ENCODE measurements around the gene ID2. TPM values are rescaled to one million over a fixed set of nuclear protein-coding genes. Genes with fewer than 3 reads are reported as not detected.
A peak's percentile ranks its signal among the peaks of the same experiment; 100 is the strongest.

The ID2 gene
- total RNA-seq, 4 donors from 2014 or later = 329 to 437 (median 382) TPM

DNA sequence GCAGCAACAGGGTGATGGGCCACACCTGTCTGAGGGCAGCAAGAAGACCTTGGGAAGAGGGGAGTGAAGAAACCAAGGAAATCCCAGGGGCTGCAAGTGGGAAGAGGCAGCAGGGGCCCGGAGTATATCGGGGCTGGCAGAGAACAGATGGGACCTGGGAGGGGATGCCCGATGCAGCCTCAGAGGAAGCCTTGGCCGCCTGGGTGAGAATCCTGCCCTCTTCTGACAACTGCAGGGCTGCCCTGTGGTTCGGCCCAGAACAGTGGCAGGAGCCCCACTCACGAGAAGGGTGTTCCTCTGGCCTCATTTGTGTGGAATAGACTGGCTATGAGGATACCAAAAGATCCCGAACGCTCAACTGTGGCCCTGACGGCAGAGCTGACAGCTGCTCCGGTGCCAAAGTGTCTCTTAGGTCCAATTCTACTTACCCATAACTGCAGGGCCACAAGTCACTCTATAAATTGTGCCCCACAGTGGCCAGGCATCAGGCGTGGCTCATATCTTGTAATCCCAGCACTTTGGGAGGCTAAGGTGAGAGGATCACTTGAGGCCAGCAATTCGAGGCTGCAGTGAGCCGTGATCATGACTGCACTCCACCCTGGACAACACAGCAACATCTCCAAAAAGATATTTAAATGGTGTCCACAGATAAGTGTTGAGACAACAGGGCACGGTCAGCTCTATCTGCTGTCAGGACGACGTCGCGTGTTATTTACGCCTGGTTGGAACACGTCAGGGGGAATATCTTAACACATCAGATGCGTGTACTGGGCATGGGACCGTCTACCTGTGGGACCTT is 23.6 kb upstream of the ID2 start:
- intact Hi-C loops (cut with DNase I; ENCODE audit: low total_unique reads) = no loop called here
- Histone ChIP-seq H3K4me3 (no peak overlapping the region), H3K4me1 (peaks cover 0 to 10% (median 8%) of the 10 kb centered on the region in 4 donors), H3K27me3 (no peaks in the 10 kb centered on the region), H3K36me3 (no peaks in the 10 kb centered on the region), H3K27ac (no peak overlapping the region), H3K9me3 (no peaks in the 10 kb centered on the region)
- in situ Hi-C loops (cut with MboI; ENCODE audit: low pct_ligation_motif_present in 1 of 4, low pct_unique_long_range_greater_than_20kb in 1 of 4, low sequenced_read_pairs in 3 of 4) = no loop called here
- TF ChIP-seq POLR2A (IDR thresholded peaks at IDR 0.05) = no peak
- no peak for TF ChIP-seq EP300 (IDR thresholded peaks at IDR 0.05; ENCODE audit: low read depth)
- TF ChIP-seq POLR2AphosphoS5 (IDR thresholded peaks at IDR 0.05) = no peak
- TF ChIP-seq CTCF (IDR thresholded peaks at IDR 0.05) = no peak
- DNase-seq = no peak
- WGBS, 2 donors (ENCODE audit: low coverage in 1 of 2) = 86 to 94% methylated on average over 9 to 22 of the region's 22 CpGs

GRCh38 chr2:8659092-8659734 is 22.6 kb upstream of the ID2 start:
- Histone ChIP-seq H3K27me3 (no peaks in the 10 kb centered on the region), H3K27ac (no peak overlapping the region), H3K4me1 (peaks cover 0 to 10% (median 8%) of the 10 kb centered on the region in 4 donors), H3K4me3 (no peak overlapping the region), H3K36me3 (no peaks in the 10 kb centered on the region), H3K9me3 (no peaks in the 10 kb centered on the region)
- intact Hi-C loops (cut with DNase I; ENCODE audit: low total_unique reads) (no loop called here), in situ Hi-C loops (cut with MboI; ENCODE audit: low pct_ligation_motif_present in 1 of 4, low pct_unique_long_range_greater_than_20kb in 1 of 4, low sequenced_read_pairs in 3 of 4) (no loop called here)
- 81 to 83% methylated on average over 4 to 10 of the region's 10 CpGs for WGBS, 2 donors (ENCODE audit: low coverage in 1 of 2)
- no peak for DNase-seq
- TF ChIP-seq EP300 (IDR thresholded peaks at IDR 0.05; ENCODE audit: low read depth) (no peak), POLR2A (IDR thresholded peaks at IDR 0.05) (no peak), CTCF (IDR thresholded peaks at IDR 0.05) (no peak), POLR2AphosphoS5 (IDR thresholded peaks at IDR 0.05) (no peak)

DNA sequence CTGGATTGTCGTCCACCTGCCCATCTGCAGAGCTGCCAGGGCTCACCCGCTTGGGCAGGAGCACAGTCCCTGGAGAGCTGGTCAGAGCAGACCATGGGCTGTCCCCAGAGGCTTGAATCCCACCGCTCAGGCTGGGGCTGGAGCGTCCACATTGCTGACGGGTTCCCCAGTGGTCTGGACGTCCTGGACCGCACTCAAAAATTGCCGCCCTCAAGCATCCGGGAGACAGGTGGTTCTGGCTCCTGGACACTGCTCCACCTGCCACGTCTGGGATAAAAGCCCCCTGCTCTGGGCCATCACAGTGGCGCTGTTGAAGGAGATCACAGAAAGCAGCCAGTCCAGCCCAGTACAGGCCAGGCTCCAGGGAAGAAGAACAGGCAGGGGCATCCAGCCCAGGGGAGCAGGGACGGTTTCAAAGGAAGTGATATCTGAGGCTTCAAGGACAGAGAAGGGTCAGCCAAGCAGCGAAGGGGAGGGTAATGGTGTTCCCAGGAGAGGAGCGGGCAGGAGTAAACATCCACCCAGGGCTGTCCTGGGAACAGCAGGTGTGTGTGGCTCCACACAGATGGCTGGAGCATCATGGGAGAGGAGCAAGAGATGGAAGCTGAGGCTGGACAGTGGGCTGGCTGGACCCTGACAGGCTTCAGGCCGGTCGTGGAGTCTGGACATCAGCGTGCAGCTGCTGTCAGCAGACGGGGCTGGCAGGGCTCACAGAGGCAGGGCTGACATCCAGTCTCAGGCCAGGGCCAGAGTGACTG is 21.9 kb upstream of the ID2 start:
- peaks cover 0 to 10% (median 8%) of the 10 kb centered on the region in 4 donors for H3K4me1 ChIP-seq
- WGBS, 2 donors (ENCODE audit: low coverage in 1 of 2) = 80% methylated on average over 12 of the region's 18 CpGs; no CpG with 5 or more reads in 1 of the 2 donors
- TF ChIP-seq CTCF (IDR thresholded peaks at IDR 0.05) (no peak), POLR2AphosphoS5 (IDR thresholded peaks at IDR 0.05) (no peak), POLR2A (IDR thresholded peaks at IDR 0.05) (no peak), EP300 (IDR thresholded peaks at IDR 0.05; ENCODE audit: low read depth) (no peak)
- no peaks in the 10 kb centered on the region for H3K9me3 ChIP-seq
- H3K4me3 ChIP-seq = no peak overlapping the region
- no peak for DNase-seq
- no peak overlapping the region for H3K27ac ChIP-seq
- H3K36me3 ChIP-seq = no peaks in the 10 kb centered on the region
- in situ Hi-C loops (cut with MboI; ENCODE audit: low pct_ligation_motif_present in 1 of 4, low pct_unique_long_range_greater_than_20kb in 1 of 4, low sequenced_read_pairs in 3 of 4) = no loop called here
- intact Hi-C loops (cut with DNase I; ENCODE audit: low total_unique reads) = no loop called here
- no peaks in the 10 kb centered on the region for H3K27me3 ChIP-seq

DNA sequence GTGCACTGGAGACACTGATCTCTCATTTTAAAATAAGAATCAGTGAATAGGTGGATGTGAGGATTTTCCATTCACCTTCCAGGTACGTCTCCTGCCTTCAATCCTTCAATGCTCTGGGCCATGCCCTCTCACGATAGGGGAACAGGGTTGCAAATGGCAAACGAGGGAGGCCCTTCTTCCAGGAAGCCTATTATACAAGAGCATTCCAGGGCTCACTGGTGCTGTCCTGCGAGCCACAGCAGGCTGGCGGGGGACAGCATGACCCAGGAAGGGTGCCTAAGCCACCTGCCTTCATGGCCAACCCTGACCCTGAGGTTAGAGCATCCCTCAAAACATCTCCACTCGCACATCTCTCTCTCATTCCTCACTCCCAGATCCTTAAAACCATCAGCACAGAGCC is 20.6 kb upstream of the ID2 start:
- Histone ChIP-seq H3K27ac (peak overlapping the region in 3 of 4 donors; percentile 28 to 53 (median 30)), H3K27me3 (no peaks in the 10 kb centered on the region), H3K4me1 (peaks cover 0 to 10% (median 8%) of the 10 kb centered on the region in 4 donors), H3K9me3 (no peaks in the 10 kb centered on the region), H3K36me3 (no peaks in the 10 kb centered on the region), H3K4me3 (no peak overlapping the region)
- in situ Hi-C loops (cut with MboI; ENCODE audit: low pct_ligation_motif_present in 1 of 4, low pct_unique_long_range_greater_than_20kb in 1 of 4, low sequenced_read_pairs in 3 of 4) = no loop called here
- WGBS, 2 donors (ENCODE audit: low coverage in 1 of 2) = 50 to 88% methylated on average over 1 to 6 of the region's 6 CpGs
- DNase-seq = no peak
- intact Hi-C loops (cut with DNase I; ENCODE audit: low total_unique reads) = no loop called here
- TF ChIP-seq POLR2A (IDR thresholded peaks at IDR 0.05) = no peak
- no peak for TF ChIP-seq CTCF (IDR thresholded peaks at IDR 0.05)
- TF ChIP-seq POLR2AphosphoS5 (IDR thresholded peaks at IDR 0.05) = no peak
- TF ChIP-seq EP300 (IDR thresholded peaks at IDR 0.05; ENCODE audit: low read depth) = no peak

Data from transverse colon (tissue), 4 donors.